CD4-positive, alpha-beta T cell (primary cell): ENCODE data around the gene UPP2. TPM values are rescaled to one million over a fixed set of nuclear protein-coding genes. Genes with fewer than 3 reads are reported as not detected.

Experiments used
- ATAC-seq: fragments of 200-7000 bp; cut with Tn5 transposase; one replicate; pipeline ENCODE4 v1.10.0; 2022; ENCODE audit warnings: mild to moderate bottlenecking; ENCODE audit not compliant: poor library complexity
- CTCF ChIA-PET: fragments of 350-600 bp; sonication (Branson Sonifier 250); formaldehyde crosslinking; loops from one replicate; lab custom pipeline; 2021; ENCODE audit warnings: antibody characterized with exemption, inconsistent platforms; lab: Charles Lee
- POLR2A ChIA-PET: fragments of 350-600 bp; sonication (Branson Sonifier 250); formaldehyde crosslinking; loops from one replicate; lab custom pipeline; 2021; ENCODE audit warnings: antibody characterized with exemption, inconsistent platforms; lab: Charles Lee
- DNase-seq, 14 experiments: peaks; one replicate each; pipeline ENCODE4 v3.0.0-alpha.2; 2013 to 2020; ENCODE audit warnings: mixed read lengths in 2 of 14
- H3K27ac ChIP-seq, 2 donors: one replicate each; pipeline versions ENCODE4 v1.5.1 to v1.7.0; 2013; ENCODE audit warnings: low read length in 2 of 2, low read depth in 1 of 2, mild to moderate bottlenecking in 1 of 2
- H3K27me3 ChIP-seq, 2 experiments: 1 replicate in 1 of 2; 2 replicates in 1 of 2; pipeline versions ENCODE4 v1.6.1 to v1.7.0; 2013; ENCODE audit warnings: low read length in 2 of 2, control low read depth in 1 of 2, mild to moderate bottlenecking in 1 of 2, moderate library complexity in 1 of 2; ENCODE audit not compliant: insufficient read depth in 2 of 2, control insufficient read depth in 1 of 2
- H3K36me3 ChIP-seq: one replicate; pipeline ENCODE4 v1.6.1; 2013; ENCODE audit warnings: low read length, control low read depth; ENCODE audit not compliant: insufficient read depth
- H3K4me1 ChIP-seq: one replicate; pipeline ENCODE4 v1.6.1; 2013; ENCODE audit warnings: low read length, control low read depth; ENCODE audit not compliant: insufficient read depth
- H3K4me3 ChIP-seq: one replicate; pipeline ENCODE4 v1.5.1; 2013; ENCODE audit warnings: mild to moderate bottlenecking, low read length, moderate library complexity
- H3K9me3 ChIP-seq, 2 experiments: 1 replicate in 1 of 2; 2 replicates in 1 of 2; pipeline versions ENCODE4 v1.6.1 to v1.7.0; 2013; ENCODE audit warnings: low read length in 2 of 2, mild to moderate bottlenecking in 2 of 2, control low read depth in 1 of 2, moderate library complexity in 1 of 2; ENCODE audit not compliant: control insufficient read depth in 1 of 2, insufficient read depth in 1 of 2
- H3K27ac Mint-ChIP-seq: one replicate; pipeline ENCODE4 v1.8.0; 2020; ENCODE audit warnings: mixed read lengths
- H3K27me3 Mint-ChIP-seq: one replicate; pipeline ENCODE4 v1.8.0; 2021; ENCODE audit warnings: mixed read lengths
- H3K36me3 Mint-ChIP-seq: one replicate; pipeline ENCODE4 v1.8.0; 2021; ENCODE audit warnings: low read depth, mixed read lengths
- H3K4me1 Mint-ChIP-seq: one replicate; pipeline ENCODE4 v1.8.0; 2021; ENCODE audit warnings: low read depth, mixed read lengths
- H3K4me3 Mint-ChIP-seq: one replicate; pipeline ENCODE4 v1.8.0; 2020; ENCODE audit warnings: mild to moderate bottlenecking, mixed read lengths
- H3K9me3 Mint-ChIP-seq: one replicate; pipeline ENCODE4 v1.8.0; 2020; ENCODE audit warnings: mixed read lengths
- intact Hi-C, 2 experiments: fragments of 100-400 bp; cut with DNase I in 1 of 2; cut with micrococcal nuclease in 1 of 2; formaldehyde crosslinking; loops; one replicate each; pipeline versions ENCODE4 v1.15.1 to v1.9.0; 2023 to 2025; cut with DNase I, micrococcal nuclease
- total RNA-seq, 174 experiments: library from RNA in 2 of 174; stranded (reverse) in 2 of 174; gene quantifications; one replicate each; pipeline ENCODE4 v1.2.3 and lab custom pipeline; 2021 to 2026
- TF ChIP-seq, protein P1 (sequence below): fragments of 200-600 bp; IDR thresholded peaks from one replicate; pipeline ENCODE4 v1.8.0; 2022; ENCODE audit warnings: antibody characterized with exemption, mild to moderate bottlenecking

The UPP2 gene
- total RNA-seq, 2 experiments from 2014 or later, result not detected

DNA sequence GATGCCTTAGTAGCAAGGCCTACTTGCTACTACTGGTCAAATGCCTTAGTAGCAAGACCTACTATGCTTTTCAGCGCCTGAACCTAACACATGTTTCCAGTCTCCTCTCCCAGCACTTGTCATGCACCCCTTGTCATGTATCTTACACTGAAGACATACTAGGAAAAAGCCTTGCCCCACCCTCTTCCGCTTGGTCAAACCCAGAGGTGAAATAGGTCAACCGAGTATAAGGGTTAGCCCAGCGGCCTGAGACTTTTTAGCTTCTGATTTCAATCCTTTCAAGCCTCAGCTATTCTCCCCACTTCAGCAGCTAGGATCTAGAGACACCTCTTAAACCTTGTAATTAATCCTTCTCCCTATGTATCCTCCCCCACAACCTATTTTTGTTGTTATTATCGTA lies 73.3 kb downstream of the UPP2 start:
- DNase-seq (no peak), ATAC-seq (no peak)
- Mint-ChIP-seq H3K27me3 (peaks cover 35% of the 10 kb centered on the region), H3K9me3 (no peaks in the 10 kb centered on the region), H3K27ac (no peak overlapping the region), H3K36me3 (no peaks in the 10 kb centered on the region), H3K4me1 (no peaks in the 10 kb centered on the region), H3K4me3 (no peak overlapping the region)
- H3K9me3 ChIP-seq, result no peaks in the 10 kb centered on the region
- intact Hi-C loops, result loop anchor here in 1 of 2 experiments (5.0 kb wide), 1 partner anchor 577 kb away; no protein-coding TSS in a partner anchor
- ChIA-PET CTCF (no interaction called here), POLR2A (no interaction called here)
- H3K4me1 ChIP-seq, result no peaks in the 10 kb centered on the region
- no peaks in the 10 kb centered on the region for H3K36me3 ChIP-seq
- TF ChIP-seq, protein P1, sequence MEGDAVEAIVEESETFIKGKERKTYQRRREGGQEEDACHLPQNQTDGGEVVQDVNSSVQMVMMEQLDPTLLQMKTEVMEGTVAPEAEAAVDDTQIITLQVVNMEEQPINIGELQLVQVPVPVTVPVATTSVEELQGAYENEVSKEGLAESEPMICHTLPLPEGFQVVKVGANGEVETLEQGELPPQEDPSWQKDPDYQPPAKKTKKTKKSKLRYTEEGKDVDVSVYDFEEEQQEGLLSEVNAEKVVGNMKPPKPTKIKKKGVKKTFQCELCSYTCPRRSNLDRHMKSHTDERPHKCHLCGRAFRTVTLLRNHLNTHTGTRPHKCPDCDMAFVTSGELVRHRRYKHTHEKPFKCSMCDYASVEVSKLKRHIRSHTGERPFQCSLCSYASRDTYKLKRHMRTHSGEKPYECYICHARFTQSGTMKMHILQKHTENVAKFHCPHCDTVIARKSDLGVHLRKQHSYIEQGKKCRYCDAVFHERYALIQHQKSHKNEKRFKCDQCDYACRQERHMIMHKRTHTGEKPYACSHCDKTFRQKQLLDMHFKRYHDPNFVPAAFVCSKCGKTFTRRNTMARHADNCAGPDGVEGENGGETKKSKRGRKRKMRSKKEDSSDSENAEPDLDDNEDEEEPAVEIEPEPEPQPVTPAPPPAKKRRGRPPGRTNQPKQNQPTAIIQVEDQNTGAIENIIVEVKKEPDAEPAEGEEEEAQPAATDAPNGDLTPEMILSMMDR, result no peak
- peaks cover 0 to 3% of the 10 kb centered on the region in 2 experiments for H3K27me3 ChIP-seq
- no peak overlapping the region for H3K4me3 ChIP-seq
- no peak overlapping the region for H3K27ac ChIP-seq

GRCh38 chr2:158178646-158179045 lies 77.0 kb downstream of the UPP2 start:
- CTCF ChIA-PET, result interaction anchor here (1.0 kb wide), 1 partner anchor 12 kb away, joined by 3 read pairs; no protein-coding TSS in a partner anchor
- no peak for DNase-seq
- TF ChIP-seq, protein P1, result no peak
- intact Hi-C loops, result loop anchor here in 1 of 2 experiments (5.0 kb wide), 1 partner anchor 574 kb away; no protein-coding TSS in a partner anchor
- H3K27me3 Mint-ChIP-seq, result peaks cover 49% of the 10 kb centered on the region
- H3K9me3 ChIP-seq, result no peaks in the 10 kb centered on the region
- H3K4me1 Mint-ChIP-seq, result no peaks in the 10 kb centered on the region
- no peak overlapping the region for H3K4me3 Mint-ChIP-seq
- H3K36me3 Mint-ChIP-seq, result no peaks in the 10 kb centered on the region
- H3K9me3 Mint-ChIP-seq, result no peaks in the 10 kb centered on the region
- no peak overlapping the region for H3K4me3 ChIP-seq
- H3K27ac Mint-ChIP-seq, result no peak overlapping the region
- no peaks in the 10 kb centered on the region for H3K4me1 ChIP-seq
- no peak overlapping the region for H3K27ac ChIP-seq
- POLR2A ChIA-PET, result no interaction called here
- no peak for ATAC-seq
- H3K27me3 ChIP-seq, result peaks cover 7 to 12% of the 10 kb centered on the region in 2 experiments
- H3K36me3 ChIP-seq, result no peaks in the 10 kb centered on the region

- CTCF ChIA-PET, result no interaction called here
- Mint-ChIP-seq H3K27ac (no peak overlapping the region), H3K4me1 (no peaks in the 10 kb centered on the region), H3K4me3 (no peak overlapping the region), H3K27me3 (peaks cover 44% of the 10 kb centered on the region), H3K9me3 (no peaks in the 10 kb centered on the region), H3K36me3 (no peaks in the 10 kb centered on the region)
- TF ChIP-seq, protein P1, result peak; percentile 49
- peak in 1 of 14 experiments; percentile 6 for DNase-seq
- H3K27ac ChIP-seq, result no peak overlapping the region
- H3K36me3 ChIP-seq, result no peaks in the 10 kb centered on the region
- H3K4me1 ChIP-seq, result no peaks in the 10 kb centered on the region
- POLR2A ChIA-PET, result no interaction called here
- no peak overlapping the region for H3K4me3 ChIP-seq
- no peak for ATAC-seq
- H3K27me3 ChIP-seq, result peaks cover 7 to 12% of the 10 kb centered on the region in 2 experiments
- intact Hi-C loops, result loop anchor here (5.0 kb wide), 1 partner anchor 573 kb away; no protein-coding TSS in a partner anchor
- no peaks in the 10 kb centered on the region for H3K9me3 ChIP-seq
These were observed 78.0 kb downstream of the UPP2 start for GRCh38 chr2:158179660-158180059.
